IPS DF 19.7 (cell line): Measurements from ENCODE around the gene PEMT.

Experiments
- DNase-seq: peaks from one replicate; pipeline ENCODE4 v3.0.0-alpha.2; 2013; ENCODE audit warnings: low read depth, low spot score

The PEMT gene

GRCh38 chr17:17605083-17605728, 13.7 kb upstream of the PEMT start:
- no peak for DNase-seq

- DNase-seq = no peak
Measured at GRCh38 chr17:17603895-17604225, 12.4 kb upstream of the PEMT start.

GRCh38 chr17:17603178-17603894, 11.8 kb upstream of the PEMT start:
- no peak for DNase-seq

- DNase-seq = no peak
Measured at GRCh38 chr17:17599965-17600364, 8.5 kb upstream of the PEMT start.

- DNase-seq = no peak
Measured at GRCh38 chr17:17598003-17598402, 6.5 kb upstream of the PEMT start.

- no peak for DNase-seq
Measured at GRCh38 chr17:17595755-17596154, 4.2 kb upstream of the PEMT start.

GRCh38 chr17:17593222-17593620, 1.7 kb upstream of the PEMT start:
- DNase-seq = no peak

- DNase-seq = no peak
Measured at GRCh38 chr17:17590883-17591354, 589 bp downstream of the PEMT start.

- DNase-seq = no peak
Measured at GRCh38 chr17:17590141-17590751, 1.3 kb downstream of the PEMT start.

- no peak for DNase-seq
Measured at GRCh38 chr17:17587614-17588337, 3.7 kb downstream of the PEMT start.

- DNase-seq = no peak
Measured at GRCh38 chr17:17582372-17582771, 9.1 kb downstream of the PEMT start.

- DNase-seq = no peak
Measured at GRCh38 chr17:17581509-17581908, 10.0 kb downstream of the PEMT start.

- no peak for DNase-seq
Measured at GRCh38 chr17:17580662-17581470, 10.6 kb downstream of the PEMT start.

GRCh38 chr17:17579691-17580090, 11.8 kb downstream of the PEMT start:
- no peak for DNase-seq

GRCh38 chr17:17577373-17577772, 14.1 kb downstream of the PEMT start:
- DNase-seq = no peak

GRCh38 chr17:17576772-17577234, 14.7 kb downstream of the PEMT start:
- no peak for DNase-seq

GRCh38 chr17:17575360-17576251, 15.9 kb downstream of the PEMT start:
- no peak for DNase-seq

GRCh38 chr17:17573912-17574311, 17.6 kb downstream of the PEMT start:
- no peak for DNase-seq

GRCh38 chr17:17572010-17572785, 19.3 kb downstream of the PEMT start:
- no peak for DNase-seq
